NOMO-1 treated with dmso at 0.1 percent for 144 hours (cell line): Measurements from ENCODE around the gene RNU5B-1.
"Not testable (repeated sequence)": the region's sequence is repeated elsewhere in the genome, so short reads cannot be mapped to it uniquely, and the experiment has no call there.

Experiments
- DNase-seq: peaks from one replicate; lab custom pipeline; 2025; ENCODE audit not compliant: unreplicated experiment; lab: John Stamatoyannopoulos, UW

The RNU5B-1 gene

DNA sequence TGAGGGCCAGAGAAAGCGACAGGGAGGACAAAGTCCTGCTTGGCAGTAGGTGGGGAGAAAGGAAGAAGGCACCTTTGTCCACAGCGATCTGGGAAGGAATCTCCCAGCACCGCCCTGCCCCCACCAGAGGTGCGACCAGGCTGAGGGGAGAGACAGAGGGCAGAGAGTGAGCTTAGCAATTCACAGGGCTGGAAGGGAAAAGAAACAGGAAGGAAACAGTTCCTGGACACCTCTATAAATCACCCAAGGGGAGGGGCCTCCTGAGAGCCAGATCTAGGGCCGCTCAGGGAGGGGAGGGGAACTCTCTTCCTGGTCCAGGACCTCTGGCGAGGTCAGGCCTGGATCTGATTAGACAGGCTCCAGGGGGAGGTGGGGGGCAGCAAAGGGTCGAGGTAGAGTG is 35.4 kb downstream of the RNU5B-1 start:
- DNase-seq: peak; percentile 53

DNA sequence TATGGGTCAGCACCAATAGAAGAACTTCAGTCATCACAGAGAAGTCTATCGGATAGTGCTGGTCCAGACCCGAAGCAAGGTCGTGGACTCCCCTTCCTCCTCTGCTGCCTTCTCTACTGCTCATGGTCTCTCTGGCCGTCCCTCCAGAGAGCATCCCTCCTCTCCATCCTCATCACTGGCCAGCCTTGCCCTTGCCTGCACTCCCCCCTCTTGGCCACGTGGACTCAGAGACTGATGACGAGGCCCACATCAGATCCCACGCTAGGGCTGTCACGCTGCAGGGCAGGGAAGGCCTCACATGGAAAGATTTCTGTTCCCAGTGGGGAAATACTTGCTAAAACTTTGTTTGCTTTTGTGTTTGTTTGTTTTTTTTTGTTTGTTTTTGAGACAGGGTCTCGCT is 38.0 kb downstream of the RNU5B-1 start:
- no peak for DNase-seq

DNA sequence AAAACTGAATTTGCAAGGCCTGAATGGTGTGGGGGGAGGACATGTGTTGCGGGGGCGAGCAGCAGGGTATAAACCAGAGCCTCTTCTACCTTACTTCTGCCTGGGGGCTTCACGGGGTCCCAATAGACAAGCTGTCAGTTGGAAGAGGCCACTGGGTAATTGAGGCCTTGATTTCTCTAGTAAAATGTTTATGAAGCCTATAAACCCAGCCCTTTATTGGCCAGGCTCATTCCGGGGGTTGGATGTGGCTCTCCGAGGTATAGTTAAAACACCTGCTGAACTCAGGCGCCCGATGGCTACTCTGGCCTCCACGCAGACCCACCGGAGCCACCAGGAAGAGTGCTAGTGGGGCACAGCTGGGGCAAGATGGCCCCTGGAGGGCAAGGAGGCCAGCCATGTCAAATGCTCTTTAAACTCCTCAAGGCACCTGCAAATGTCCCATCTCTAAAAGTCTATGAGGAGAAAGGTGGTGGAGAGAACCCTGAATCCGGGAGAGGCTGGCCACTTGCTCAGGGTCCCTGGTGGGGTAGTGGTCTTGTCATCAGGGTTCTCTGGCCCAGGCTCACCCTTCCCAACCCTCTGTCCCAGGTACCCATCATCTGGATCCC is 39.0 kb downstream of the RNU5B-1 start:
- DNase-seq: no peak

DNA sequence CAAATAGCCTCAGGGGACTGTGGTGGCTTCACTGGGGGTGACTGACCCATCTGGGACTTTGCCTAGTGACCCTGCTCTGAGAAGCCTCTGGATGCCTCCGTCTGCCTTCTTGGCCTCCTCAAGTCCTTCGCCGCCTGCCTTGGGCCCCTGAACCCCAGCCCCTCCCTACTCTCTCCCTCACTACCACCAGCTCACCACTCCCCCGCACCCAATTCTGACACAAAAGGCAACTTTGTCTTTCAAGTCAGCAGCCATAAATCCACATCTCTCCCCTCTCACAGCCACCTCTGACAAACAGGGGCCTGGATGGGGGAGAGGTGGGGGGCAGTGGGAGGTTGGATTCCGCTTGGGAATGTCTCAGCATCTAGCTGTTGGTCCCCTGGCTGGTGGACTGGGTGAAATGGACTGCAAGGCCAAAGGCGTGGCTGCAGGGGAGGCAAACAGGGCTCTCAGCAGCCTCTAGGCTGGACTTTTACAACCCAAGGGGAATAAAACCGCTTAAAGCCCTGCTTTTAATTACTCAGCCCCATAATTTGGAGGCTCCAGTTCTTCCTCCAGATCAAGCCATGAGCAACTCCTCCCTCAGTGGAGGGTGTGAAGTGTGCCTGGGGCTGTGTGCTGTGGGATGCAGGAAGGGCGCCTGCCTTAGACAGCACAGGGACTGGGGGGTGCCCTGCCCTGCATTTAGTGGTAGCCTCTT is 39.9 kb downstream of the RNU5B-1 start:
- no peak for DNase-seq

DNA sequence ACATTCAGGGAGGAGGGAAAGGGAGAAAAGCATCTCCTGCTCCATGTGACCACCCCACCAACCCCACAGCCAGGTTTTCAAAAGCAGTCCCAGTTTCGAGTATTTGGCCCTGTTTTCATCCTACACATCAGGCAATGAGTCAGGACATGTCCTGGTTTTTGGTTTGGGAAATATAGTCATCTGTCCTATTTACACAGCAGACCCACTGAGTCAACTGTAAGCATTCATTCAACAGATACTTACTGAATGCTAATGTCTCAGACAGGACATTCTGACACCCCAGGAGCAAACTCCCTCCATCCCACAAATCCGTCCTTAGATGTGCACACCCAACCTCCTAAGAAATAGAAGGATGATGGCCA is 40.4 kb downstream of the RNU5B-1 start:
- DNase-seq: no peak

DNA sequence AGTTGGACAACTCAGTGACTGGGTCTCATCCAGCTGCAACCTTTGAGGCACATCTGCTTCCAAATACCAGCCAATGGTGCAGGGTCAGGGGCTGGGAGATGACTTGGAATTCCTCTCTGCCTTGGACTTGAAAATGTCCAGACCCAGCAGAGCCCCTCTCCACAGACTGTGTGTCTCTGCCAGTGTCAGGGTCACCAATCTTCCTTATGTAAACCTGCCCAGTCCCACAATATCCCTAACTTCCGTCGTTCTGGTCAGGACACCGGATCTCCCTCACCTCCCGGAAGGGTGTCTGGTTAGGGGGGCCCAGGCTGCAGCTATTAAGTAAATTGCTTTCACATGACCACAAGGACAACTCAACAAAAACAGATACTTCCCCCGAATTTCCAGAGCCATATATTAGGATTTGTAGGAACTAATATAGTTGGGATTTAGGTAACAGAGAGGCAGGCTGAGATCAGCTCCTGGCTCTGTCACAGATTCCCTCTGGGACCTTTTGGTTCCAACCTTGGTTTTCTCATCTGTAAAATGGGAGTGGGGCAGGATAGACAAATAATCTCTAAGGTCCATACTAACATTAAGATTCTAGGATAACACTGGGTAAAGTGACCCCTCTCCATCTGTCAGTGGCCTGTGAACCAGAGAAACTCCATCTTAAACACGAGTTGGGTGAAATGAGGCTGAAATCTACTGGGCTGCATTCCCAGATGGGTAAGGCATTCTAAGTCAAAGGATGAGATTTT is 42.5 kb downstream of the RNU5B-1 start:
- DNase-seq: no peak

DNA sequence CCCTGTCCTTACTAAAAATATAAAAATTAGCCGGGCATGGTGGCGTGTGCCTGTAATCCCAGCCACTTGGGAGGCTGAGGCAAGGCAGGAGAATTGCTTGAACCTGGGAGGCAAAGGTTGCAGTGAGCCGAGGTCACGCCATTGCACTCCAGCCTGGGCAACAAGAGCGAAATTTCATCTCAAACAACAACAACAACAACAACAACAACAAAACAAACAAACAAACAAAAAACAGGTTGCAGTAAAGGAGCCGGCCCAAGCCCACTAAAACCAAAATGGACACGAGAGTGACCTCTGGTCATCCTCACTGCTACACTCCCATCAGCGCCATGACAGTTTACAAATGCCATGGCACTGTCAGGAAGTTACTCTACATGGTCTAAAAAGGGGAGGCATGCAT is 43.3 kb downstream of the RNU5B-1 start:
- not testable (repeated sequence) for DNase-seq

DNA sequence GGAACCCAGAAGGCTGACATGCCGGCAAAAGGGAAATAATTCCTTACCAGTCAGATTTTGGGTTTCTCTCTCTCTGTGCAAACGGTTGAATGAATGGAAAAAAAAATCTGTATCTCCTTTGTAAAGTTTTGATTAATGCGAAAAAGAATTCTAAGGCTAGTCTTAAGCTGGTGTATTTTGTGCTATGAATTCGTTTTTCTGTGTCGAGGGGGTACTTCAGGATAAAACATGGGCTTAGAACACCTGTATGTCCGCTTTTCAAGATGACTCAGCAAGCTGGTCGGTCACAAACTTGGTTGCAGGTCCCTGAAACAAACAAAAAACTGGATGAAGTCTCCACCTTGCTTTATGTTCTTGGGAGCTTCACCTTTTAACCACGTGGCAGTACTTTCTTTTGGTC is 44.9 kb downstream of the RNU5B-1 start:
- no peak for DNase-seq

DNA sequence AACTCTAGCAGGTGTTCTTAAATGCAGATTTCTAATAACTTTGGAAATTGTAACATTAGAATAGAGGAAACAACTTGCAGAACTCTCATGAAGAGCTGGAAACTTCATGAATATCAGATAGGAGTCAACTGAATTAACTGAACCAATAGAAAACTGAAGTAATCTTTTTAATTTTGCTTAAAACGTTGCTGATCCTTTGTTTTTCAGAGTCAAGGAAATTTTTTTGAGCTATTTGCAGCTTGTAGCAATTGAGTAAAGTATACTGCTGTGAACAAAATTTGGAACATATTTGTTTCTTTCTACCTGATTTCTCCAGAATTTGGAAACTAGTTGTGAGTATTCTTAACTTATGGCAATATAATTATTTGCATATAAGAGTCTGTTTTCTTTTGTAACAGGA is 47.5 kb downstream of the RNU5B-1 start:
- not testable (repeated sequence) for DNase-seq
